ENCODE results near the gene POLG2. TPM values are rescaled to one million over a fixed set of nuclear protein-coding genes. Genes with fewer than 3 reads are reported as not detected.
A peak's percentile ranks its signal among the peaks of the same experiment; 100 is the strongest.

Gene POLG2
- total and polyA plus RNA-seq, 9 of the 15 experiments (the other 6 are each of a cell fraction or from before 2014, with no cell fraction given): 13.4 to 44.8 (median 37.0) TPM

- no peak for TF ChIP-seq POLR2AphosphoS5 (IDR thresholded peaks at IDR 0.05; ENCODE audit: control insufficient read depth, insufficient read depth, low read depth, low read length)
- no peak for TF ChIP-seq TGIF2 (CRISPR knock-in tag; IDR thresholded peaks at IDR 0.05)
- no peak for TF ChIP-seq MAFK (IDR thresholded peaks at IDR 0.05; ENCODE audit: low read length)
- no peak for TF ChIP-seq JUN (IDR thresholded peaks at IDR 0.05; ENCODE audit: borderline replicate concordance, low read depth, low read length)
- no peak for TF ChIP-seq JUN (CRISPR knock-in tag; IDR thresholded peaks at IDR 0.05; ENCODE audit: borderline replicate concordance)
- TF ChIP-seq ATF7 (IDR thresholded peaks at IDR 0.05): peak; percentile 35; the same call in 1 of the 2 replicates
- no peak for TF ChIP-seq TEAD2 (tag; IDR thresholded peaks at IDR 0.05)
- no peak for TF ChIP-seq ZHX1 (conservative IDR thresholded peaks at IDR 0.05; ENCODE audit: low read length)
- no peak; the same call in 1 of the 2 replicates for TF ChIP-seq SMAD4 (CRISPR knock-in tag; conservative IDR thresholded peaks at IDR 0.05)
- no peak for TF ChIP-seq MEIS2 (IDR thresholded peaks at IDR 0.05; ENCODE audit: partially characterized antibody)
- TF ChIP-seq NFATC3 (IDR thresholded peaks at IDR 0.05): no peak
- no peak for TF ChIP-seq ZBTB49 (CRISPR knock-in tag; IDR thresholded peaks at IDR 0.05; ENCODE audit: borderline replicate concordance)
- no peak for TF ChIP-seq ZEB2 (IDR thresholded peaks at IDR 0.05)
- no peak for TF ChIP-seq ID3 (CRISPR knock-in tag; IDR thresholded peaks at IDR 0.05)
- no peak for TF ChIP-seq ID3 (tag; IDR thresholded peaks at IDR 0.05)
- no peak for TF ChIP-seq GABPA (tag; conservative IDR thresholded peaks at IDR 0.05; ENCODE audit: low read depth)
- 0 out of 2 replicates have a peak, but pooled peaks have one; percentile 27 for TF ChIP-seq ETV1 (tag; conservative IDR thresholded peaks at IDR 0.05; ENCODE audit: low read depth)
- TF ChIP-seq HNRNPLL (IDR thresholded peaks at IDR 0.05; ENCODE audit: low read depth, low read length, poor library complexity, severe bottlenecking): peak; percentile 48
- no peak for TF ChIP-seq PTRF (tag; IDR thresholded peaks at IDR 0.05)
- no peak for TF ChIP-seq BHLHE40 (IDR thresholded peaks at IDR 0.05; ENCODE audit: low read length)
- TF ChIP-seq IRF9 (tag; IDR thresholded peaks at IDR 0.05): no peak
- TF ChIP-seq ZC3H8 (IDR thresholded peaks at IDR 0.05): no peak
- peak; percentile 97 for TF ChIP-seq EP400 (IDR thresholded peaks at IDR 0.05)
These were observed 8.7 kb upstream of the POLG2 start (continued) for GRCh38 chr17:64505340-64506200.
